Upper lobe of left lung (tissue), 4 donors: ENCODE results near the gene ITK.

Experiments
- EP300 ChIP-seq, 4 donors: sonication (generic); formaldehyde crosslinking; IDR thresholded peaks; one replicate each; pipeline ENCODE4 v1.5.1; 2017; ENCODE audit warnings: antibody characterized with exemption in 4 of 4, control low read depth in 2 of 4
- POLR2A ChIP-seq, 4 donors: fragments of 450-650 bp; IDR thresholded peaks; one replicate each; pipeline ENCODE4 v1.5.1; 2016 to 2017; ENCODE audit warnings: antibody characterized with exemption in 4 of 4, mild to moderate bottlenecking in 2 of 4
- TF ChIP-seq, protein P1 (sequence below), 6 experiments: fragments of 450-650 bp in 4 of 6; fragments of 200-600 bp in 2 of 6; sonication (generic) in 2 of 6; IDR thresholded peaks; one replicate each; pipeline ENCODE4 v1.5.1; 2016 to 2019; ENCODE audit warnings: antibody characterized with exemption in 6 of 6

DNA sequence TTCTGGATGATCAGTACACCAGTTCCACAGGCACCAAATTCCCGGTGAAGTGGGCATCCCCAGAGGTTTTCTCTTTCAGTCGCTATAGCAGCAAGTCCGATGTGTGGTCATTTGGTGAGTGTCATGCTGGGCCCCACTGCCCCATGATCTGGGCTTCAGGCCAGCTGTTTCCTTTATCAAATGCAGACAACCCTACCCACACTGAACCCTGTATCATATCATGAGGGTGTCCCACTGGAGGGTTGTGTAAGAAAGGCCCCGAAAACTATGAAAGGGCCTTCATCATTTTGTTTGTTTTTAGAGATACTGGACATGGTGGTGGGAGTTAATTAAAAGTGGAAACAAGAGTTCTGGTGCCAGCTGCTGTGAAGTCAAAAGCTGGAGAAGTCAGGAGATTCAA, 65.2 kb downstream of the ITK start:
- TF ChIP-seq EP300 (IDR thresholded peaks at IDR 0.05) (no peak), POLR2A (IDR thresholded peaks at IDR 0.05) (no peak)
- TF ChIP-seq, protein P1, sequence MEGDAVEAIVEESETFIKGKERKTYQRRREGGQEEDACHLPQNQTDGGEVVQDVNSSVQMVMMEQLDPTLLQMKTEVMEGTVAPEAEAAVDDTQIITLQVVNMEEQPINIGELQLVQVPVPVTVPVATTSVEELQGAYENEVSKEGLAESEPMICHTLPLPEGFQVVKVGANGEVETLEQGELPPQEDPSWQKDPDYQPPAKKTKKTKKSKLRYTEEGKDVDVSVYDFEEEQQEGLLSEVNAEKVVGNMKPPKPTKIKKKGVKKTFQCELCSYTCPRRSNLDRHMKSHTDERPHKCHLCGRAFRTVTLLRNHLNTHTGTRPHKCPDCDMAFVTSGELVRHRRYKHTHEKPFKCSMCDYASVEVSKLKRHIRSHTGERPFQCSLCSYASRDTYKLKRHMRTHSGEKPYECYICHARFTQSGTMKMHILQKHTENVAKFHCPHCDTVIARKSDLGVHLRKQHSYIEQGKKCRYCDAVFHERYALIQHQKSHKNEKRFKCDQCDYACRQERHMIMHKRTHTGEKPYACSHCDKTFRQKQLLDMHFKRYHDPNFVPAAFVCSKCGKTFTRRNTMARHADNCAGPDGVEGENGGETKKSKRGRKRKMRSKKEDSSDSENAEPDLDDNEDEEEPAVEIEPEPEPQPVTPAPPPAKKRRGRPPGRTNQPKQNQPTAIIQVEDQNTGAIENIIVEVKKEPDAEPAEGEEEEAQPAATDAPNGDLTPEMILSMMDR (IDR thresholded peaks at IDR 0.05), result no peak
